KMS-11 (cell line): ENCODE measurements around the gene LCN2.

ENCODE experiments used
- H2AFZ ChIP-seq: fragments of 200-600 bp; sonication (generic); 2 replicates; pipeline ENCODE4 v1.6.1; 2016; ENCODE audit warnings: antibody characterized with exemption, mixed run types, low read depth
- H3K27ac ChIP-seq: fragments of 200-600 bp; sonication (generic); 2 replicates; pipeline ENCODE4 v1.6.1; 2016; ENCODE audit warnings: mild to moderate bottlenecking, mixed run types
- H3K27me3 ChIP-seq: fragments of 200-600 bp; sonication (generic); 2 replicates; pipeline ENCODE4 v1.6.1; 2017; ENCODE audit warnings: mild to moderate bottlenecking, low read depth, mixed run types, moderate library complexity; ENCODE audit not compliant: insufficient read depth
- H3K36me3 ChIP-seq: fragments of 200-600 bp; sonication (generic); 2 replicates; pipeline ENCODE4 v1.6.1; 2017; ENCODE audit warnings: mild to moderate bottlenecking, mixed run types; ENCODE audit not compliant: insufficient read depth
- H3K4me1 ChIP-seq: fragments of 200-600 bp; sonication (generic); 2 replicates; pipeline ENCODE4 v1.6.1; 2016; ENCODE audit warnings: mild to moderate bottlenecking, low read depth, mixed run types; ENCODE audit not compliant: poor library complexity, severe bottlenecking
- H3K4me2 ChIP-seq: fragments of 200-600 bp; sonication (generic); 2 replicates; pipeline ENCODE4 v1.7.0; 2016; ENCODE audit warnings: mild to moderate bottlenecking, mixed run types
- H3K4me3 ChIP-seq: fragments of 200-600 bp; sonication (generic); IDR thresholded peaks from 2 replicates; pipeline ENCODE4 v1.6.1; 2017; ENCODE audit warnings: low read depth, low read length, mixed read lengths; ENCODE audit not compliant: insufficient read depth
- H3K79me2 ChIP-seq: fragments of 200-600 bp; sonication (generic); 2 replicates; pipeline ENCODE4 v1.6.1; 2016; ENCODE audit warnings: low read depth, mixed run types; ENCODE audit not compliant: insufficient read depth
- H3K9ac ChIP-seq: fragments of 200-600 bp; sonication (generic); 2 replicates; pipeline ENCODE4 v1.6.1; 2016; ENCODE audit warnings: mild to moderate bottlenecking, mixed run types
- H4K20me1 ChIP-seq: fragments of 200-600 bp; sonication (generic); 2 replicates; pipeline ENCODE4 v1.6.1; 2016; ENCODE audit warnings: mild to moderate bottlenecking, mixed run types; ENCODE audit not compliant: insufficient read depth
- TF ChIP-seq, protein P1 (sequence below): fragments of 200-600 bp; sonication (generic); conservative IDR thresholded peaks from 2 replicates; pipeline ENCODE4 v1.6.1; 2017; ENCODE audit warnings: low read depth, mild to moderate bottlenecking, antibody characterized with exemption, low read length, moderate library complexity, mixed read lengths

LCN2 gene

DNA sequence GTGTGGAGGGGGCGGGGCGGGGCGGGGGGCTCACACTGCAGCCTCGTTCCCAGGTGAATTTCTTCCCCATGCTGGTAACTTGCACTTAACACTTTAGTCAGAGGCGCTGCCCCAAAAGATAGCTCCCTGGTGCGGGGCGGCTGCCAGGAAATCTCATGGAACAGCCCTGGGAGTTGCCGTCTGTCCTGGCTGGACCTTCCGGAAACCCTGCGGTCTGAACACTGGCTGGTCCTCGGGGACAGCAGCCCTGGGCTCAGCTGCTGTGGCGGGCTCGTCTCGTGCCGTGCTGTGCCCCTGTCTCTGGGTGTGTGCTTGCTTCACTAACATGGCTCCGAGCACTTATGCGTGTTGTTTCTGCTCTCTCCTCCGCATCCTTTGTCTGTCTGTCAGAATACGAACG is 47.6 kb upstream of the LCN2 start:
- no peak overlapping the region for H3K27ac ChIP-seq
- no peaks in the 10 kb centered on the region; the same call in 1 of the 2 replicates for H3K36me3 ChIP-seq
- no peak overlapping the region for H2AFZ ChIP-seq
- TF ChIP-seq, protein P1, sequence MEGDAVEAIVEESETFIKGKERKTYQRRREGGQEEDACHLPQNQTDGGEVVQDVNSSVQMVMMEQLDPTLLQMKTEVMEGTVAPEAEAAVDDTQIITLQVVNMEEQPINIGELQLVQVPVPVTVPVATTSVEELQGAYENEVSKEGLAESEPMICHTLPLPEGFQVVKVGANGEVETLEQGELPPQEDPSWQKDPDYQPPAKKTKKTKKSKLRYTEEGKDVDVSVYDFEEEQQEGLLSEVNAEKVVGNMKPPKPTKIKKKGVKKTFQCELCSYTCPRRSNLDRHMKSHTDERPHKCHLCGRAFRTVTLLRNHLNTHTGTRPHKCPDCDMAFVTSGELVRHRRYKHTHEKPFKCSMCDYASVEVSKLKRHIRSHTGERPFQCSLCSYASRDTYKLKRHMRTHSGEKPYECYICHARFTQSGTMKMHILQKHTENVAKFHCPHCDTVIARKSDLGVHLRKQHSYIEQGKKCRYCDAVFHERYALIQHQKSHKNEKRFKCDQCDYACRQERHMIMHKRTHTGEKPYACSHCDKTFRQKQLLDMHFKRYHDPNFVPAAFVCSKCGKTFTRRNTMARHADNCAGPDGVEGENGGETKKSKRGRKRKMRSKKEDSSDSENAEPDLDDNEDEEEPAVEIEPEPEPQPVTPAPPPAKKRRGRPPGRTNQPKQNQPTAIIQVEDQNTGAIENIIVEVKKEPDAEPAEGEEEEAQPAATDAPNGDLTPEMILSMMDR: no peak
- no peak overlapping the region for H3K4me2 ChIP-seq
- H3K4me1 ChIP-seq: peaks cover 22% of the 10 kb centered on the region
- no peaks in the 10 kb centered on the region for H3K27me3 ChIP-seq
- peaks cover 39% of the 10 kb centered on the region for H3K79me2 ChIP-seq
- no peak overlapping the region for H3K4me3 ChIP-seq
- no peaks in the 10 kb centered on the region for H4K20me1 ChIP-seq
- H3K9ac ChIP-seq: no peak overlapping the region

DNA sequence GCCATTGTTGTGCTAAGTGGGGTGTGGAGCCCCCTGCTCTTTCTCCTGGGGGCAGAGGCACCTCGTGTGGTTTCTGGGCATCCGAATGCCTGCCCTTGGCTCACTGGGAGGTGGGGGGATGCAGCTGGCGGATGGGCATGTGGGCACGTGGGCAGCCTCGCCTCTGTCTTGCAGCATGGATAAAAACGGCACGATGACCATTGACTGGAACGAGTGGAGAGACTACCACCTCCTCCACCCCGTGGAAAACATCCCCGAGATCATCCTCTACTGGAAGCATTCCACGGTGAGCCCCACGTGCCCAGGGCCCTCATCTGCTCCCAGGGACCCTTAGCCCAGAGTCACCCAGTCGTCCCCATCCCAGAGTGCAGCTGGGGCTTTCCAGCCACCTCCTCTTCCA is 47.1 kb upstream of the LCN2 start:
- H3K4me1 ChIP-seq: peaks cover 22% of the 10 kb centered on the region
- no peak overlapping the region for H2AFZ ChIP-seq
- H3K4me2 ChIP-seq: no peak overlapping the region
- no peak overlapping the region for H3K27ac ChIP-seq
- H4K20me1 ChIP-seq: no peaks in the 10 kb centered on the region
- H3K9ac ChIP-seq: no peak overlapping the region
- H3K79me2 ChIP-seq: peaks cover 34% of the 10 kb centered on the region
- H3K4me3 ChIP-seq: no peak overlapping the region
- TF ChIP-seq, protein P1: no peak
- H3K27me3 ChIP-seq: no peaks in the 10 kb centered on the region
- H3K36me3 ChIP-seq: no peaks in the 10 kb centered on the region; the same call in 1 of the 2 replicates

DNA sequence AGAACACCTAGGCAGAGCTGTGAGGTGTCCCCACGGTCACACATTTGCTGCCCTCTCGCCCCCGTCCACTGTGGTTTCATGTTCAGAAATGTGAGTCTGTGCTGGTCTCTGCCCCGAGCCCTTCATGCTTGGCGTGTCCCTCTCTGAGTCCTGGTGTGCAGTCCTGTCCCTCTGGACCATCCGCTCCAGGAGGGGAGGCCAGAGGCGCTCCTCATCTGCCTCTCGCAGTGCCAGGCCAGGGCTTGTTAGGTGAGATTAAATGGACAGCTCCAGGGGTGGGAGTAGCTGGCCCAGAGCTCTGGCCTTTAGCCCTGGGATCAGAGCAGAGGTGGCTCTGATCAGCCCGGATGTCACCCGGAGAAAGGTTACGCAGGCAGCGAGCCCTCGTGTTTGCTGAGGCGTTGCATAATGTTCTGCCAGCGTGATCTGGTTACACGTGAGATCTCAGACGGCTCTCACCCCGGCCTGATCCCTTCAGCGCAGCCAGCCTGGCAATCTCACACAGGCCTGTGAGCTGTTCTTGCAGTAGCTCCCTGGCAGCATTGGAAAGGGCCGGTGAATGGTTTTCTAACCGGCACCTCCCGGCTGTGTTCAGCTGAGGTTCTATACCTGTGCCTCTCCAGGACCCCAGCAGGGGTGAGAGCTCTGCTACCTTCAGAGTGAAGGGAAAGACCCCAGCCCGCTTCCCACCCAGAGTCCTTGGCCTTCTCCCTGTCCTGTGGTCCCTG is 46.2 kb upstream of the LCN2 start:
- peaks cover 22% of the 10 kb centered on the region for H3K4me1 ChIP-seq
- no peak overlapping the region for H3K9ac ChIP-seq
- H3K4me2 ChIP-seq: no peak overlapping the region
- no peaks in the 10 kb centered on the region for H4K20me1 ChIP-seq
- no peaks in the 10 kb centered on the region; the same call in 1 of the 2 replicates for H3K36me3 ChIP-seq
- no peaks in the 10 kb centered on the region for H3K27me3 ChIP-seq
- TF ChIP-seq, protein P1: no peak
- H3K79me2 ChIP-seq: peaks cover 26% of the 10 kb centered on the region
- no peak overlapping the region for H3K4me3 ChIP-seq
- no peak overlapping the region for H3K27ac ChIP-seq
- no peak overlapping the region for H2AFZ ChIP-seq

DNA sequence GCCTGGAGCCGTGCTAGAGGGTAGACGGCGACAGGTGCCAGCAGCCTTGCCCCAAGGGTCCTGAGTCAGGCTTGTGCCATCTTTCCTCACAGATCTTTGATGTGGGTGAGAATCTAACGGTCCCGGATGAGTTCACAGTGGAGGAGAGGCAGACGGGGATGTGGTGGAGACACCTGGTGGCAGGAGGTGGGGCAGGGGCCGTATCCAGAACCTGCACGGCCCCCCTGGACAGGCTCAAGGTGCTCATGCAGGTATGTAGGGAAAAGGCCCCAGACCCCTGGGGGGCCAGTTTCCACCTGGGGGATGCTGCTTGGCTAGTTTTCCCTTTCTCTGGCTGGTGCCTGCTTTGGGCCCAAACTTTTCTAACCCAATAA is 45.7 kb upstream of the LCN2 start:
- Histone ChIP-seq H4K20me1 (no peaks in the 10 kb centered on the region), H3K79me2 (peaks cover 20% of the 10 kb centered on the region), H3K27me3 (no peaks in the 10 kb centered on the region), H3K27ac (no peak overlapping the region; the same call in 1 of the 2 replicates), H2AFZ (no peak overlapping the region), H3K9ac (no peak overlapping the region), H3K4me3 (no peak overlapping the region), H3K4me1 (peaks cover 22% of the 10 kb centered on the region), H3K36me3 (no peaks in the 10 kb centered on the region; the same call in 1 of the 2 replicates), H3K4me2 (no peak overlapping the region)
- TF ChIP-seq, protein P1: no peak
